Breast epithelium (tissue), 3 donors: ENCODE results near the gene FCRL6.

Source experiments
- POLR2A ChIP-seq: fragments of 450-650 bp; IDR thresholded peaks from one replicate; pipeline ENCODE4 v1.6.1; 2016; ENCODE audit warnings: antibody characterized with exemption, mild to moderate bottlenecking, moderate library complexity
- POLR2AphosphoS5 ChIP-seq, 3 donors: sonication (generic); formaldehyde crosslinking; IDR thresholded peaks; one replicate each; pipeline ENCODE4 v1.6.1; 2017; ENCODE audit warnings: antibody characterized with exemption in 3 of 3
- TF ChIP-seq, protein P1 (sequence below), 3 donors: fragments of 450-650 bp; IDR thresholded peaks; one replicate each; pipeline ENCODE4 v1.5.1; 2016 to 2017; ENCODE audit warnings: antibody characterized with exemption in 3 of 3, mild to moderate bottlenecking in 3 of 3, moderate library complexity in 3 of 3

DNA sequence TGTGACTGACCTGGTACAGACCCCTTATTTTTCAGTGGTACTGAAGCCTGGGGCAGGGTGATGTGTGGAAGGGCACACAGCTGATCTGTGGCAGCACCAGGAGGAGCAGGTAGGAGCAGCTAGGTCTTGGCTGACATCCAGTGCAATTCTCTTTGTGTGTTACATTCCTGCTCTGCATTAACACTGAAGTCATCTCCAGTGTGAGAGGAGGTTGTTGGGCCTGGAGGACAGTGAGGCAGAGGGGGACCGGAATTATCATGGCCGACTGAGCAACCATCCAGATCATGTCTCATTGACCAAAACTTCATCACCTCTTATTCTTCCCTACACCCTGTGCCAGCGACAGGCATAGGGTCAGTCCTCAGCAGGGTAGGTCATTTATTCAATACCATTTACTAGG lies 26.0 kb downstream of the FCRL6 start:
- TF ChIP-seq POLR2A (no peak), POLR2AphosphoS5 (IDR thresholded peaks at IDR 0.05) (no peak)
- TF ChIP-seq, protein P1, sequence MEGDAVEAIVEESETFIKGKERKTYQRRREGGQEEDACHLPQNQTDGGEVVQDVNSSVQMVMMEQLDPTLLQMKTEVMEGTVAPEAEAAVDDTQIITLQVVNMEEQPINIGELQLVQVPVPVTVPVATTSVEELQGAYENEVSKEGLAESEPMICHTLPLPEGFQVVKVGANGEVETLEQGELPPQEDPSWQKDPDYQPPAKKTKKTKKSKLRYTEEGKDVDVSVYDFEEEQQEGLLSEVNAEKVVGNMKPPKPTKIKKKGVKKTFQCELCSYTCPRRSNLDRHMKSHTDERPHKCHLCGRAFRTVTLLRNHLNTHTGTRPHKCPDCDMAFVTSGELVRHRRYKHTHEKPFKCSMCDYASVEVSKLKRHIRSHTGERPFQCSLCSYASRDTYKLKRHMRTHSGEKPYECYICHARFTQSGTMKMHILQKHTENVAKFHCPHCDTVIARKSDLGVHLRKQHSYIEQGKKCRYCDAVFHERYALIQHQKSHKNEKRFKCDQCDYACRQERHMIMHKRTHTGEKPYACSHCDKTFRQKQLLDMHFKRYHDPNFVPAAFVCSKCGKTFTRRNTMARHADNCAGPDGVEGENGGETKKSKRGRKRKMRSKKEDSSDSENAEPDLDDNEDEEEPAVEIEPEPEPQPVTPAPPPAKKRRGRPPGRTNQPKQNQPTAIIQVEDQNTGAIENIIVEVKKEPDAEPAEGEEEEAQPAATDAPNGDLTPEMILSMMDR (IDR thresholded peaks at IDR 0.05), result no peak
